Esophagus (tissue), 2 donors: Measurements from ENCODE around the gene SLMAP. TPM values are rescaled to one million over a fixed set of nuclear protein-coding genes. Genes with fewer than 3 reads are reported as not detected.

Experiments
- H3K27ac ChIP-seq, 2 donors: one replicate each; pipeline ENCODE4 v1.5.1; 2013; ENCODE audit warnings: low read depth in 2 of 2, mild to moderate bottlenecking in 2 of 2, inconsistent platforms in 1 of 2, low read length in 1 of 2, moderate library complexity in 1 of 2
- H3K27me3 ChIP-seq, 2 donors: one replicate each; pipeline ENCODE4 v1.6.1; 2013; ENCODE audit warnings: low read length in 2 of 2, control low read depth in 1 of 2, mild to moderate bottlenecking in 1 of 2; ENCODE audit not compliant: insufficient read depth in 2 of 2, control insufficient read depth in 1 of 2
- H3K36me3 ChIP-seq, 2 donors: one replicate each; pipeline ENCODE4 v1.6.1; 2013; ENCODE audit warnings: low read length in 1 of 2; ENCODE audit not compliant: control insufficient read depth in 2 of 2, insufficient read depth in 2 of 2
- H3K4me1 ChIP-seq, 2 donors: one replicate each; pipeline ENCODE4 v1.6.1; 2013; ENCODE audit warnings: low read length in 1 of 2; ENCODE audit not compliant: control insufficient read depth in 2 of 2, insufficient read depth in 2 of 2
- H3K4me3 ChIP-seq, 2 donors: one replicate each; pipeline ENCODE4 v1.5.1; 2013; ENCODE audit warnings: low read length in 2 of 2, mild to moderate bottlenecking in 2 of 2, low read depth in 1 of 2, moderate library complexity in 1 of 2
- H3K9me3 ChIP-seq, 2 donors: one replicate each; pipeline ENCODE4 v1.6.1; 2013; ENCODE audit warnings: mild to moderate bottlenecking in 2 of 2, low read depth in 1 of 2, low read length in 1 of 2, moderate library complexity in 1 of 2; ENCODE audit not compliant: control insufficient read depth in 2 of 2, insufficient read depth in 1 of 2
- WGBS, 2 donors: extraction: QIAGEN DNeasy Blood & Tissue Kit; methylation state at CpG; one replicate each; pipeline ENCODE4 v1.1.7; 2013; 5-methylcytosine and 5-hydroxymethylcytosine counted together
- polyA plus RNA-seq, 2 donors: library from polyadenylated mRNA; stranded (reverse); fragments of 200-250 nt; gene quantifications; one replicate each; pipeline ENCODE4 v1.2.3, GENCODE V29; 2013
- donor health status: healthy with polysubstance abuse.
- donor health status: Bipolar disorder and iron deficiency.

Gene SLMAP
- polyA plus RNA-seq, 2 donors: 22.0 to 31.5 TPM

GRCh38 chr3:57816471-57817095 lies 60.5 kb downstream of the SLMAP start:
- Histone ChIP-seq H3K9me3 (no peaks in the 10 kb centered on the region), H3K27ac (no peak overlapping the region), H3K36me3 (no peaks in the 10 kb centered on the region), H3K27me3 (no peaks in the 10 kb centered on the region), H3K4me1 (peaks cover 0 to 4% of the 10 kb centered on the region in 2 donors), H3K4me3 (no peak overlapping the region)

- no peaks in the 10 kb centered on the region for H3K36me3 ChIP-seq
- H3K27ac ChIP-seq: no peak overlapping the region
- H3K9me3 ChIP-seq: no peaks in the 10 kb centered on the region
- peaks cover 0 to 4% of the 10 kb centered on the region in 2 donors for H3K4me1 ChIP-seq
- no peaks in the 10 kb centered on the region for H3K27me3 ChIP-seq
- H3K4me3 ChIP-seq: no peak overlapping the region
These were observed 62.7 kb downstream of the SLMAP start for GRCh38 chr3:57818772-57819171.

- H3K4me1 ChIP-seq: no peaks in the 10 kb centered on the region
- H3K36me3 ChIP-seq: no peaks in the 10 kb centered on the region
- WGBS, 2 donors: 87 to 92% methylated on average over 6 of the region's 6 CpGs
- H3K4me3 ChIP-seq: no peak overlapping the region
- H3K27me3 ChIP-seq: no peaks in the 10 kb centered on the region
- H3K9me3 ChIP-seq: no peaks in the 10 kb centered on the region
- H3K27ac ChIP-seq: no peak overlapping the region
These were observed 64.4 kb downstream of the SLMAP start for GRCh38 chr3:57820479-57820878.

- no peaks in the 10 kb centered on the region for H3K4me1 ChIP-seq
- H3K27ac ChIP-seq: no peak overlapping the region
These were observed 65.7 kb downstream of the SLMAP start for GRCh38 chr3:57821765-57822164.

GRCh38 chr3:57822686-57823085 lies 66.6 kb downstream of the SLMAP start:
- no peaks in the 10 kb centered on the region for H3K27me3 ChIP-seq
- no peaks in the 10 kb centered on the region for H3K9me3 ChIP-seq
- H3K4me1 ChIP-seq: no peaks in the 10 kb centered on the region
- no peak overlapping the region for H3K4me3 ChIP-seq
- H3K27ac ChIP-seq: no peak overlapping the region
- H3K36me3 ChIP-seq: no peaks in the 10 kb centered on the region

More at GRCh38 chr3:57821765-57822164, 65.7 kb downstream of the SLMAP start:
- H3K4me3 ChIP-seq: no peak overlapping the region
- no peaks in the 10 kb centered on the region for H3K36me3 ChIP-seq
- no peaks in the 10 kb centered on the region for H3K27me3 ChIP-seq
- H3K9me3 ChIP-seq: no peaks in the 10 kb centered on the region

GRCh38 chr3:57825116-57825515 lies 69.0 kb downstream of the SLMAP start:
- Histone ChIP-seq H3K27me3 (no peaks in the 10 kb centered on the region), H3K27ac (no peak overlapping the region), H3K9me3 (no peaks in the 10 kb centered on the region), H3K4me3 (no peak overlapping the region), H3K4me1 (no peaks in the 10 kb centered on the region), H3K36me3 (no peaks in the 10 kb centered on the region)
- WGBS, 2 donors: 59 to 67% methylated on average over 3 of the region's 3 CpGs

GRCh38 chr3:57826245-57826951 lies 70.3 kb downstream of the SLMAP start:
- Histone ChIP-seq H3K4me1 (no peaks in the 10 kb centered on the region), H3K9me3 (no peaks in the 10 kb centered on the region), H3K27me3 (no peaks in the 10 kb centered on the region), H3K27ac (no peak overlapping the region), H3K36me3 (no peaks in the 10 kb centered on the region), H3K4me3 (no peak overlapping the region)
- 90% methylated on average over 1 of the region's 1 CpG for WGBS, 2 donors

- peaks cover 0 to 3% of the 10 kb centered on the region in 2 donors for H3K36me3 ChIP-seq
- H3K4me3 ChIP-seq: no peak overlapping the region
- H3K27me3 ChIP-seq: no peaks in the 10 kb centered on the region
- H3K9me3 ChIP-seq: no peaks in the 10 kb centered on the region
- H3K4me1 ChIP-seq: no peaks in the 10 kb centered on the region
- no peak overlapping the region for H3K27ac ChIP-seq
- WGBS, 2 donors: 71 to 72% methylated on average over 1 of the region's 1 CpG
These were observed 71.0 kb downstream of the SLMAP start for GRCh38 chr3:57826952-57827723.

- WGBS, 2 donors: 85 to 86% methylated on average over 4 of the region's 4 CpGs
- Histone ChIP-seq H3K36me3 (peaks cover 0 to 3% of the 10 kb centered on the region in 2 donors), H3K27ac (no peak overlapping the region), H3K4me3 (no peak overlapping the region), H3K4me1 (no peaks in the 10 kb centered on the region), H3K27me3 (no peaks in the 10 kb centered on the region), H3K9me3 (no peaks in the 10 kb centered on the region)
These were observed 71.6 kb downstream of the SLMAP start for GRCh38 chr3:57827757-57828156.
